ENCODE data around the gene CCM2. TPM values are rescaled to one million over a fixed set of nuclear protein-coding genes. Genes with fewer than 3 reads are reported as not detected.

The CCM2 gene
- total RNA-seq, 4 donors from 2014 or later, result 35.8 to 62.0 (median 51.9) TPM

DNA sequence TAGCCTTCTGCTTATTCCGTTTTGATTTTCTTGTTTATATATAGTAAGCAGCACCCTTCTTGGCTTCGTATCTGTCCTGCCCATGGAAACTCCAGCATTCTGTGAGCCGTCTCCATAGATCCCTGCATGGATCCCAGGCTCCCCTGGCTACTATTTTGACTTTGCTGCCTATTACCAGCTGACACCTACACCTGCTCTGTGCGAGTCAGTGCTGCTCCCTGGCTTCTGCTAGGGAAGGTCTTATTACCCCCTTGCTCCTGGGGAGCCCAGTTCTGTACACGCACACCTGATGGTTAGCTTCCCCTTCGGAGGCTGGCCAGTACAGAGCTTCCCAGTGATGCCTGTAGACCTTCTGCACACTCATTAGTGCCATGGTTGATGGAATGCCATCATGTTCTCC, 53.4 kb downstream of the CCM2 start:
- no peak overlapping the region for H3K27ac ChIP-seq
- H3K27me3 ChIP-seq, result no peaks in the 10 kb centered on the region
- TF ChIP-seq, protein P1, sequence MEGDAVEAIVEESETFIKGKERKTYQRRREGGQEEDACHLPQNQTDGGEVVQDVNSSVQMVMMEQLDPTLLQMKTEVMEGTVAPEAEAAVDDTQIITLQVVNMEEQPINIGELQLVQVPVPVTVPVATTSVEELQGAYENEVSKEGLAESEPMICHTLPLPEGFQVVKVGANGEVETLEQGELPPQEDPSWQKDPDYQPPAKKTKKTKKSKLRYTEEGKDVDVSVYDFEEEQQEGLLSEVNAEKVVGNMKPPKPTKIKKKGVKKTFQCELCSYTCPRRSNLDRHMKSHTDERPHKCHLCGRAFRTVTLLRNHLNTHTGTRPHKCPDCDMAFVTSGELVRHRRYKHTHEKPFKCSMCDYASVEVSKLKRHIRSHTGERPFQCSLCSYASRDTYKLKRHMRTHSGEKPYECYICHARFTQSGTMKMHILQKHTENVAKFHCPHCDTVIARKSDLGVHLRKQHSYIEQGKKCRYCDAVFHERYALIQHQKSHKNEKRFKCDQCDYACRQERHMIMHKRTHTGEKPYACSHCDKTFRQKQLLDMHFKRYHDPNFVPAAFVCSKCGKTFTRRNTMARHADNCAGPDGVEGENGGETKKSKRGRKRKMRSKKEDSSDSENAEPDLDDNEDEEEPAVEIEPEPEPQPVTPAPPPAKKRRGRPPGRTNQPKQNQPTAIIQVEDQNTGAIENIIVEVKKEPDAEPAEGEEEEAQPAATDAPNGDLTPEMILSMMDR (IDR thresholded peaks at IDR 0.05), result no peak
- no peak for TF ChIP-seq POLR2AphosphoS5 (IDR thresholded peaks at IDR 0.05)
- TF ChIP-seq POLR2A (IDR thresholded peaks at IDR 0.05), result no peak
- 78 to 90% methylated on average over 2 to 5 of the region's 6 CpGs for WGBS, 2 donors (ENCODE audit: low coverage in 1 of 2)
- H3K4me3 ChIP-seq, result no peak overlapping the region
- H3K36me3 ChIP-seq, result peaks cover 0 to 53% of the 10 kb centered on the region in 2 donors
- no peak for ATAC-seq
- no peaks in the 10 kb centered on the region for H3K4me1 ChIP-seq
- H3K9me3 ChIP-seq, result no peaks in the 10 kb centered on the region

DNA sequence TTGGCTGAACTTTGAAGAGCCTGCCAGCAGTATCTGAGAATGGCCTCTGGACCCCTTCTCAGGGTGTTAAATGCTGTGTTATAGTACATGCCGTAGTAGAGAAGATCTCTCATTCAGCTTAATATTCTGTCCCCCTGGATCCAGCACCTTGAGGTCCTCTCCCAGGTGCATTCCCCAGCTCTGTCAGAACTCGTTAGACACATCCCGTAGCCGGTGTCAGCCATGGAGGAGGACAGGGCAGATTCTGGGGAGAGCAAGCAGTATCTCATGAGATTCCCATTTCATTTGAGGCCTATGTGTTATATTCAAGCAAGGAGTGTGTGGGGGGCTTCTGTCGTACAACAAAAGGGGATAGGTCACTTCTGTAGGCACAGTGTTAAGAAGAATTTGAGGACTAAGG, 53.9 kb downstream of the CCM2 start:
- no peak for ATAC-seq
- TF ChIP-seq EP300 (IDR thresholded peaks at IDR 0.05) (no peak), POLR2A (IDR thresholded peaks at IDR 0.05) (no peak), POLR2AphosphoS5 (IDR thresholded peaks at IDR 0.05) (no peak)
- TF ChIP-seq, protein P1 (IDR thresholded peaks at IDR 0.05), result no peak

DNA sequence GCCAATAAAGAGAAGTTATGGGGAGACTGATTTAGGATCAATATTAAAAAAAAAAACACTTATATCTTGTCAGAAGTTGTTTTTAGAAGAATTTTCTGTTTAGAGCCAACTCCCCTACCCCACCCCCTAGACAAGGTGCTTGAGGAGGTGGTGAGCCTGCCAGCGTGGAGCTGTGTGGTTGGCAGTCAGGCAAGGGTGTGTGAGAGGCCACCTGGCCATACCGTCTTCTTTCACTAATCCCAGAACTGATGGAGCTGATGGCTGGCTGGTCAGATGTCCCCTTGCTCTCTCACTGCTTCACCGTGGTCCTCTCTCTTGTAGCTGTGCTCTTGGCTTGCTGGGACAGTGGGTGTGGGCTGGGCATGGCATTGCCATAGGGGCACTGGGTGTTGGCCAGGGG, 54.4 kb downstream of the CCM2 start:
- no peak overlapping the region for H3K4me3 ChIP-seq
- ATAC-seq, result no peak
- no peaks in the 10 kb centered on the region for H3K4me1 ChIP-seq
- TF ChIP-seq, protein P1 (IDR thresholded peaks at IDR 0.05), result no peak
- TF ChIP-seq POLR2A (IDR thresholded peaks at IDR 0.05), result no peak
- no peak for TF ChIP-seq EP300 (IDR thresholded peaks at IDR 0.05)
- TF ChIP-seq POLR2AphosphoS5 (IDR thresholded peaks at IDR 0.05), result no peak
- H3K9me3 ChIP-seq, result no peaks in the 10 kb centered on the region
- no peaks in the 10 kb centered on the region for H3K27me3 ChIP-seq
- peaks cover 0 to 42% of the 10 kb centered on the region in 2 donors for H3K36me3 ChIP-seq
- whole genome bisulfite sequencing, 2 donors (ENCODE audit: low coverage in 1 of 2), result 90 to 100% methylated on average over 1 to 2 of the region's 3 CpGs
- no peak overlapping the region for H3K27ac ChIP-seq

More for the DNA sequence above, 53.9 kb downstream of the CCM2 start:
- Histone ChIP-seq H3K36me3 (peaks cover 0 to 47% of the 10 kb centered on the region in 2 donors), H3K4me1 (no peaks in the 10 kb centered on the region), H3K9me3 (no peaks in the 10 kb centered on the region), H3K4me3 (no peak overlapping the region), H3K27me3 (no peaks in the 10 kb centered on the region), H3K27ac (no peak overlapping the region)
- WGBS, 2 donors (ENCODE audit: low coverage in 1 of 2), result 80% methylated on average over 1 of the region's 5 CpGs

DNA sequence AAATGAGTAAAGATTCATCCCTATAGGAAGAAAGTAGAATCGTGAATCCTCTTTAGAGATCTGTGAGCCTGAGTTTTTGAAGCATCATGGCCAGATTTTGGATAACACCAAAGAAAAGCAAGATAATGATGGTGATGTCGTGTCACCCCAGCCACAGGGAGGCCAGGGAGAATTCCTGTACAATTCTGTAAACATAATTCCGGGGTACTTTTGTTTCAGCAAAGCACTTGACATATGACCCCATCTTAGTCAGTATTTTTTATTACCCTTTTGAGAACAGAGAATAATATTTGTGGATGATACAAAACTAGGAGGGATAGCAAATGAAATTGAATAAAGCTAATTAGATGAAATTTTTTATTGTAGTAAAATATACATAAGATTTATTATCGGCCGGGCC, 55.0 kb downstream of the CCM2 start:
- H3K27me3 ChIP-seq, result no peaks in the 10 kb centered on the region
- H3K9me3 ChIP-seq, result no peaks in the 10 kb centered on the region
- H3K27ac ChIP-seq, result no peak overlapping the region
- H3K4me1 ChIP-seq, result no peaks in the 10 kb centered on the region
- H3K4me3 ChIP-seq, result no peak overlapping the region
- no peak for ATAC-seq
- TF ChIP-seq, protein P1 (IDR thresholded peaks at IDR 0.05), result no peak
- no peak for TF ChIP-seq POLR2AphosphoS5 (IDR thresholded peaks at IDR 0.05)
- no peak for TF ChIP-seq EP300 (IDR thresholded peaks at IDR 0.05)
- TF ChIP-seq POLR2A (IDR thresholded peaks at IDR 0.05), result no peak
- WGBS, 2 donors (ENCODE audit: low coverage in 1 of 2), result 83 to 88% methylated on average over 5 of the region's 5 CpGs
- peaks cover 0 to 37% of the 10 kb centered on the region in 2 donors for H3K36me3 ChIP-seq

DNA sequence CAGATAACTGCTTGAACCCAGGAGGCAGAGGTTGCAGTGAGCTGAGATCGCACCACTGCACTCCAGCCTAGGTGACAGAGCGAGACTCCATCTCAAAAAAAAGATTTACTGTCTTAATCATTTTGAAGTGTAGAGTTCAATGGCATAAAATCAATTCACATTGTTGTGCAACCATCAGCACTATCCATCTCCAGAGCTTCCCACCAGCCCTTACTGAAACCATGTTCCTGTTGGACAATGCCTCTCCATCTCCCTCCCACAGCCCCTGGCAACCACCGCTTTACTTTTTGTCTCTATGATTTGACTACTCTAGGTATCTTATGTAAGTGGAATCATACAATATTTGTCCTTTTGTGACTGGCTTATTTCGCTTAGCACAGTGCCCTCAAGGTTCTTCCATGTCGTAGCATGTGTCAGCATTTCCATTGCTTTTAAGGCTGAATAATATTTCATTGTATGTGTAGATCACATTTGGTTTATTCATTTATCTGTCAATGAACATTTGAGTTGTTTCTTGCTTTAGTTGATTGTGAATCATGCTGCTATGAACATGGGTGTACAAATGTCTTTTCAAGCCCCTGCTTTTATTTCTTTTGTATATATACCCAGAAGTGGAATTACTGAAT, 55.7 kb downstream of the CCM2 start:
- Histone ChIP-seq H3K4me1 (no peaks in the 10 kb centered on the region), H3K27ac (no peak overlapping the region), H3K36me3 (peaks cover 0 to 30% of the 10 kb centered on the region in 2 donors), H3K4me3 (no peak overlapping the region), H3K27me3 (no peaks in the 10 kb centered on the region), H3K9me3 (no peaks in the 10 kb centered on the region)
- ATAC-seq, result no peak
- TF ChIP-seq POLR2AphosphoS5 (IDR thresholded peaks at IDR 0.05) (no peak), POLR2A (IDR thresholded peaks at IDR 0.05) (no peak), EP300 (IDR thresholded peaks at IDR 0.05) (no peak)
- TF ChIP-seq, protein P1 (IDR thresholded peaks at IDR 0.05), result no peak
- WGBS, 2 donors (ENCODE audit: low coverage in 1 of 2), result 97 to 98% methylated on average over 3 to 5 of the region's 5 CpGs
